Common myeloid progenitor, CD34-positive (primary cell): Measurements from ENCODE around the gene SPANXC.

Experiments
- CTCF ChIA-PET: fragments of 350-600 bp; sonication (Branson Sonifier 250); formaldehyde crosslinking; loops from one replicate; lab custom pipeline; 2021; ENCODE audit warnings: antibody characterized with exemption; lab: Charles Lee
- POLR2A ChIA-PET: fragments of 350-600 bp; sonication (Branson Sonifier 250); formaldehyde crosslinking; loops from one replicate; lab custom pipeline; 2021; ENCODE audit warnings: antibody characterized with exemption; lab: Charles Lee
- DNase-seq, 3 donors: peaks; one replicate each; pipeline versions ENCODE4 v3.0.0 to v3.0.0-alpha.2; 2013
- H3K27ac ChIP-seq, 2 experiments: 1 replicate in 1 of 2; 2 replicates in 1 of 2; pipeline ENCODE4 v1.7.0; 2013; ENCODE audit warnings: inconsistent platforms in 2 of 2, low read length in 2 of 2, mild to moderate bottlenecking in 2 of 2, low read depth in 1 of 2, moderate library complexity in 1 of 2; ENCODE audit not compliant: severe bottlenecking in 2 of 2, insufficient read depth in 1 of 2, poor library complexity in 1 of 2
- H3K27me3 ChIP-seq, 5 experiments: replicated peaks in 2 of 5; 1 replicate in 3 of 5; 2 replicates in 2 of 5; pipeline versions ENCODE4 v1.6.1 to v1.7.0; 2013; ENCODE audit warnings: low read length in 4 of 5, mild to moderate bottlenecking in 2 of 5, moderate library complexity in 2 of 5, inconsistent platforms in 1 of 5; ENCODE audit not compliant: insufficient read depth in 5 of 5, control insufficient read depth in 4 of 5
- H3K36me3 ChIP-seq, 4 experiments: 1 replicate in 2 of 4; 2 replicates in 2 of 4; pipeline versions ENCODE4 v1.6.1 to v1.7.0; 2013; ENCODE audit warnings: low read length in 3 of 4, control low read depth in 1 of 4, mild to moderate bottlenecking in 1 of 4; ENCODE audit not compliant: control insufficient read depth in 4 of 4, insufficient read depth in 4 of 4
- H3K4me1 ChIP-seq, 4 experiments: 1 replicate in 3 of 4; 2 replicates in 1 of 4; pipeline versions ENCODE4 v1.6.1 to v1.7.1; 2013; ENCODE audit warnings: low read length in 3 of 4, mild to moderate bottlenecking in 3 of 4, control low read depth in 1 of 4, inconsistent platforms in 1 of 4, moderate library complexity in 1 of 4; ENCODE audit not compliant: control insufficient read depth in 4 of 4, insufficient read depth in 4 of 4; ENCODE audit errors: control extremely low read depth in 1 of 4
- H3K4me3 ChIP-seq, 7 experiments: 1 replicate in 4 of 7; 2 replicates in 3 of 7; pipeline versions ENCODE4 v1.5.1 to v1.7.0; 2013; ENCODE audit warnings: mild to moderate bottlenecking in 7 of 7, low read length in 6 of 7, moderate library complexity in 6 of 7, inconsistent platforms in 2 of 7, low read depth in 2 of 7, control low read depth in 1 of 7; ENCODE audit not compliant: insufficient read depth in 4 of 7, control insufficient read depth in 1 of 7; ENCODE audit errors: extremely low read depth in 1 of 7
- H3K9me3 ChIP-seq, 5 experiments: 1 replicate in 4 of 5; 2 replicates in 1 of 5; pipeline versions ENCODE4 v1.6.1 to v1.7.1; 2013; ENCODE audit warnings: low read length in 4 of 5, mild to moderate bottlenecking in 2 of 5, inconsistent platforms in 1 of 5, low read depth in 1 of 5, moderate library complexity in 1 of 5; ENCODE audit not compliant: control insufficient read depth in 4 of 5, insufficient read depth in 2 of 5; ENCODE audit errors: control extremely low read depth in 1 of 5
- WGBS: methylation state at CpG from one replicate; pipeline ENCODE4 v1.1.5; 2013; ENCODE audit not compliant: insufficient coverage; 5-methylcytosine and 5-hydroxymethylcytosine counted together

The SPANXC gene

GRCh38 chrX:141201962-141202361 lies 40.4 kb downstream of the SPANXC start:
- Histone ChIP-seq H3K9me3 (peaks cover 0 to 2% (median 0%) of the 10 kb centered on the region in 5 experiments), H3K36me3 (no peaks in the 10 kb centered on the region), H3K27ac (no peak overlapping the region), H3K4me3 (no peak overlapping the region), H3K4me1 (no peaks in the 10 kb centered on the region), H3K27me3 (no peaks in the 10 kb centered on the region)
- no CpG with 5 or more reads among the region's 3 CpGs for WGBS
- DNase-seq = no peak
- POLR2A ChIA-PET = no interaction called here
- CTCF ChIA-PET = no interaction called here
